Activated T-helper 9 cell treated with anti-CD3 and anti-CD28 coated beads, Interleukin-2, amount 50 U/mL, for 16 hours (primary cell): ENCODE results near the gene DDX10.

ENCODE experiments used
- DNase-seq: peaks from one replicate; pipeline ENCODE4 v3.0.0-alpha.2; 2020; ENCODE audit warnings: low read depth

The DDX10 gene

DNA sequence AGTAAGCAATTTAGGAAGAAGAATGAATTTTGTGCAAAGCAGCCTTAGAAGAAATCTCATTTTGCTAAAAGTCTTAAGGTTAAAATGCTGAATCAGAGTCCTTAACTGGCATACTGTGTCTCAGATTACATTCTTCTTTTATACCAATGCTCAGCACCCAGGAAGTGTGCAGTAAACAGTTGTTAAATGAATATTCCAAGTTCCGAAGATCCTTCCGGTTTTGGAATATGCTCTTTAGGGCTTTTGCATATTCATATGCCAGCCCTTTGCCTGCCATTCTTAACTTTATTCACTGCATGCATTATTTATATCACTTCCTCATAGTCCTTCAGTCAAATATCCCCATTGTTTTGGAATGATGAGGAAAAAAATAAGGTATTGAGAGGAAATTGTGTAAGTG lies 242.0 kb downstream of the DDX10 start:
- no peak for DNase-seq

DNA sequence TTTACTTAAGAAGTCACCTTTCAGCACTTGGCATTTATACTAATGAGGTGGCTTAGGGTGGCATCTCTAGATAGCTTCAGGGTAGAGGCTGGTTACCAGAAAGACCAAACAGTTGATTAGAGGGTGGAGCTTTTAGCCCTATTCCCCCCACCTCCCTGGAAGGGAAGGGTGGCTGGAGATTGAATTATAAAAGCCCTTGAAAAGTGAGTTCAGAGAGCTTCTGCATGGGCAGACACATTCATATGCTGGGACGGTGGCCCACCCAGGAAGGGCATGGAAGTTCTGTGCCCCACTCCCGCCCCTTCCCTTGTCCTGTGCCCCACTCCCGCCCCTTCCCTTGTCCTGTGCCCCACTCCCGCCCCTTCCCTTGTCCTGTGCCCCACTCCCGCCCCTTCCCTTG lies 244.2 kb downstream of the DDX10 start:
- DNase-seq, result no peak

DNA sequence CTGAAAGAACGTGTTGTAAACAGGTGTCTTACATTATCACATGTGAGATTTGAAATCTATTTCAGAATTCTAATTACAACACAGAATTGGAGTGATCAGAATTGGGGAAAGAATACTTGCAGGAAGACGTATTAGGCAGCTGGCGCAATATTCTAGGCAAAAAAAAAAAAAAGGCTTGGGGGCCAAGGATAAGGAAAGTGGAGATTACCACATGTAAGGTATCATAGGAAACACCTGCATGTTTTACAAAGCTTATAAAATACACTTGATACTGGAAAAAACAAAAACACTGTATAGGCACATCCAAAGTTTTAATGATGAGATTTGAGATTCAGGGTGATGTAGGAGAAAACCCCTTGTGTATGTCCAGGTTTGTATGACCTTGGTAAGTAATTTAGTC lies 245.1 kb downstream of the DDX10 start:
- DNase-seq, result no peak

DNA sequence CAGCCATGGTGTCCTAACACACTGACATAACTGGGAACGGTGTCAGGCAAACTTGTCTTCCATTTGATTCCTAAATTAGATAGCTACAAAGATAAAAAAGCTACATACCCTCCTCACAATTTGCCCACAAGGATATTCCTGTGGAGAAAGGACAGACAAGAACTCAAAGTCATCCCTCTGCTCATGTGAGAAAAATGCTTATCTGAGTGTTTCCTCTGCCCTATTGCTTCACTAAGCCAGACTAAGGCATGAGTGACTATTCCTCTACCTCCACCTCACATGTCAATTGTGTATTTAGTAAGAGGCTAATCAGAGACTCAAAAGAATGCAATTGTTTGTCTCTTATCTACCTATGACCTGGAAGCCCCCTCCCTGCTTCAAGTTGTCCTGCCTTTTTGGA lies 247.7 kb downstream of the DDX10 start:
- DNase-seq, result no peak

- no peak for DNase-seq
These were observed 248.3 kb downstream of the DDX10 start for GRCh38 chr11:108913204-108913603.

GRCh38 chr11:108914211-108914610 lies 249.3 kb downstream of the DDX10 start:
- DNase-seq, result no peak

- no peak for DNase-seq
These were observed 250.1 kb downstream of the DDX10 start for GRCh38 chr11:108914981-108915380.

DNA sequence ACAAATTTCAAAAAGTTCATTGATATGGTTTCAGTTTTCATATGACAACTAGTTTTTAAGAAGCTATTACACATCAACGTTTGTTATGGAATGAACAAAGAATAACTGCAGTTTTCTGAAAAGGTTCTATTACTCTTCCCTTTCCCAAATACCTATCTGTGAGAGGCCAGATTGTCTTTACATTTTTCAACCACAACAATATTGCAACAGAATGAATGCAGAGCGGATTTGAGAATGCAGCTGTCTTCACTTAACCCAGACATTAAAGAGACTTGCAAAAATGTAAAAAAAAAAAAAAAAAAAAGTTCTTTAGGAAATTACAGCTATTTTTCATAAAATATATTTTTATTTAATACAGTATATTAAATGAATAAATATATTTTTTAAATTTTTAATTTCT lies 250.8 kb downstream of the DDX10 start:
- DNase-seq, result no peak

DNA sequence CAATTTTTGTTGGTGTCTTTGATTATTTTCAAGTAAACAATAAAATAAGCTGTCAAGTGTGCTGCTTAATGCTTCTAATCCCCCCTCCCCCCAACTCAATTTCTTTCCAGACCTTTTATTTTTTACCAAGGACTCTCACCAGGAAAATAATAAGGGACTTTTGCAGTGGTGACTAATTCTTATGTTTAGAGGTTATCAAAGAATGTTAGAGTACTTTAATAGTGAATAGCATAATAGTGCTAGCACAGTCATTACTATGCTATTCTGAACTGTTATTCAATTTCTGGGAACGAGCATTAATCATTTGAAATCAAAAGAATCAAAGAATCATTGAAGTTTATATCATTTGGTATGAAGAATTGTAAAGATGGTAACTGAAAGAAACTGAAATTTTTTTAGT lies 251.4 kb downstream of the DDX10 start:
- no peak for DNase-seq

GRCh38 chr11:108916935-108917334 lies 252.1 kb downstream of the DDX10 start:
- no peak for DNase-seq

- DNase-seq, result no peak
These were observed 256.3 kb downstream of the DDX10 start for GRCh38 chr11:108921211-108921610.

GRCh38 chr11:108922241-108922640 lies 257.4 kb downstream of the DDX10 start:
- DNase-seq, result no peak

DNA sequence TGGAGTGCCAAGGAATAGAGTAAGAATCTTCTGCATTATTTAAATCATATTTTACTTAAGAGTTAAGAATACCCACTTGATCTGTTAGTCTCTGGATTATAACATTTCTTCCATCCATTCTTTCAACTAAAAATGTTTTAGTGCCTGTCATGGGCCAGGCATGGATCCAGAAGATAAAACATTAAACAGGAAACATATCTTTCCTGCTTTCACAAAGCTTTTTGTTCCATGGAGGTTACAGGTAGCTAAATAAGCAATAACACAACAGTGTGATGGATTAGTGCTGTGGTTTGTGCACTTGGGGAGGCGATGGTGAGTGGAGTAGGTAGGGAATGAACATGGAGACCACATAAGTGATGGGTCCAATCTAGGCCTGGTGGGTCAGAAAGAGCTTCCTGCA lies 258.5 kb downstream of the DDX10 start:
- no peak for DNase-seq

DNA sequence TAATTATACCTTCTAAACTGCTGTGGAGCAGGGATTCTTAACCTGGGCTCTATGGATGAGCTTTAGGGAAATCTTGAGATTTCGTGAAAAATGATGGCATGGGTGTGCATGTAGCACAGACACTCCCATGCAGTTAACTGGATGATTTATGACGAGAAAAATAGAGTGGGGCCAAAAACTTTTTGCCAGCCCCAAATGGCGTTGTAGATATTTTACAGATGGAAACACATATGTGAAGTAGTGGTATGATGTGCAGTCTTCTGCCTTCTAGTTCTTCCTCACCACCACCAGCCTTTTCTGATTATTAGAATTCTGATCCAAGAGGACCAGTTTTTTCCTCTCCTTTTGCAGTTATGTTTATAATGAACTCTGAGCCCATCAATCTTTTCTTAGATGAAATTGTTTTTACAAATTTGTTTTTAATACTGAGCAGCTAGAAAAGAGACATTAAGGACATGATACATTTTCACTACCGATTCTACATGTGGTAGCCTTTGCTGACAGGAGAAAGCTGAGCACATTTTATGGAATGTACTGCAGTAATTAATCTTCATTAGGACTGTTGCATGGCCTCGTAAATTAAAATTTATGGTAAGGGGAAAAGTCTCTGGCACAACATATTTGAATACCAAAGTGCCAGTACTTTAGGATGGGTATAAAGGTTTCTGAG lies 261.4 kb downstream of the DDX10 start:
- no peak for DNase-seq

GRCh38 chr11:108926841-108927577 lies 262.1 kb downstream of the DDX10 start:
- DNase-seq, result no peak

GRCh38 chr11:108927791-108928545 lies 263.1 kb downstream of the DDX10 start:
- DNase-seq, result no peak

GRCh38 chr11:108929241-108929640 lies 264.4 kb downstream of the DDX10 start:
- no peak for DNase-seq

- DNase-seq, result no peak
These were observed 266.3 kb downstream of the DDX10 start for GRCh38 chr11:108931168-108931567.

- no peak for DNase-seq
These were observed 268.8 kb downstream of the DDX10 start for GRCh38 chr11:108933630-108934029.

DNA sequence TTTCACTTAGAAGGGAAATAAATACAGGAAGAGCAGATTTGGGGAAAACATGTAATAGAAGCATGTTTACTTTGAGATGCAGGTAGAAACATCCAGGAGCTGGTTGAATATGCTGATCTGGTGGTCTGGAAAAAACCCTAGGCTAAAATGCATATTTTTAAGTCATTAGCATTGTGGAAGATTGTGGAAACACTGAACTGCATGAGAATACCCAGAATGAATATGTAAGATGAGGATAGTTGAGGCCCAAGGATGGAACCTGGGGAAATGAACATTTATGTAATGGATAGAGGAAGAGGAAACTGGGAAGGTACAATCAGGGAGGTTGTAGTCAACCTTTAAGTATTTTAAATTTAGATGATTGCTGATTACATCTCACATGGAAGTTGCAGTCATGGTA lies 269.4 kb downstream of the DDX10 start:
- no peak for DNase-seq

GRCh38 chr11:108934696-108935095 lies 269.8 kb downstream of the DDX10 start:
- no peak for DNase-seq

DNA sequence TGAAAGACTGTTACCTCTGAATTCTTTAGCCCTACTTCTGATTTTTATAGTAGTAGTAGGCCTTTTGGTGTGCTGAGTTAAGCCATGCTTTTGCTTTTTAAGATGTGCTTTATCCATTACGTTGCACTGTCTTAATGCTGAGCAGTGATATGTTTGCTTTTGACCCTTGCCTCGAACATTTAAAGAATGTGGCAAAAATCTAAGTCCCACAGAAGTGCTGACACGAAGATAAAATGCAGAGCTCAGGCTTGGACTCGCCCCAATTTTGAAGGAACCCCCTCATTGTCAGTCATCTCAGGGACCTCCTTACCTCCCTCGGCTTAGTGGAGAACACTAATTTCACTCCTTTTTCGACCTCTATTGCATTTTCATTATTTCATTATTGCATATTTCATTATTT lies 272.9 kb downstream of the DDX10 start:
- no peak for DNase-seq

DNA sequence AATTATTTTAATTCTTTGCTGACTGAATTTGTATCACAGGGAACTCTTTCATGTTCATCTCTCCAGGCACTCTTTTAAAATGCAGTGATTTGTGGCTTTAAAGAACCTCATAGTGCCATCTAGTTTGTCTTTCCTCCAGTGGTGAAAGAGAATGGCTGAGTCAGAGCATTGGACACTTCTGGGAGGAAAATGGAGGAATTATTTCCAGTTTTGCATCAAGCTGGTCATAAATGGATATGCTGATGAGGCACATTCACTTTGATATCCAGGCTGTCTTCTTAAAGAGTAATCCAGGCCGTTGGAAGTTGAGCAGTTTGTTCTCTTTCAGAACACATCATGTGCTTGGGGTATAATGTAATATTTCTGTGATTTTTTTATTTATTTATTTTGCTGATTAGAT lies 273.7 kb downstream of the DDX10 start:
- DNase-seq, result no peak
